CD4-positive, alpha-beta T cell (primary cell): ENCODE results near the gene KRTAP10-10. TPM values are rescaled to one million over a fixed set of nuclear protein-coding genes. Genes with fewer than 3 reads are reported as not detected.

ENCODE experiments used
- ATAC-seq: fragments of 200-7000 bp; cut with Tn5 transposase; one replicate; pipeline ENCODE4 v1.10.0; 2022; ENCODE audit warnings: mild to moderate bottlenecking; ENCODE audit not compliant: poor library complexity
- CTCF ChIA-PET: fragments of 350-600 bp; sonication (Branson Sonifier 250); formaldehyde crosslinking; loops from one replicate; lab custom pipeline; 2021; ENCODE audit warnings: antibody characterized with exemption, inconsistent platforms; lab: Charles Lee
- POLR2A ChIA-PET: fragments of 350-600 bp; sonication (Branson Sonifier 250); formaldehyde crosslinking; loops from one replicate; lab custom pipeline; 2021; ENCODE audit warnings: antibody characterized with exemption, inconsistent platforms; lab: Charles Lee
- DNase-seq, 14 experiments: peaks; one replicate each; pipeline ENCODE4 v3.0.0-alpha.2; 2013 to 2020; ENCODE audit warnings: mixed read lengths in 2 of 14
- H3K27ac ChIP-seq, 2 donors: one replicate each; pipeline versions ENCODE4 v1.5.1 to v1.7.0; 2013; ENCODE audit warnings: low read length in 2 of 2, low read depth in 1 of 2, mild to moderate bottlenecking in 1 of 2
- H3K27me3 ChIP-seq, 2 experiments: 1 replicate in 1 of 2; 2 replicates in 1 of 2; pipeline versions ENCODE4 v1.6.1 to v1.7.0; 2013; ENCODE audit warnings: low read length in 2 of 2, control low read depth in 1 of 2, mild to moderate bottlenecking in 1 of 2, moderate library complexity in 1 of 2; ENCODE audit not compliant: insufficient read depth in 2 of 2, control insufficient read depth in 1 of 2
- H3K36me3 ChIP-seq: one replicate; pipeline ENCODE4 v1.6.1; 2013; ENCODE audit warnings: low read length, control low read depth; ENCODE audit not compliant: insufficient read depth
- H3K4me1 ChIP-seq: one replicate; pipeline ENCODE4 v1.6.1; 2013; ENCODE audit warnings: low read length, control low read depth; ENCODE audit not compliant: insufficient read depth
- H3K4me3 ChIP-seq: one replicate; pipeline ENCODE4 v1.5.1; 2013; ENCODE audit warnings: mild to moderate bottlenecking, low read length, moderate library complexity
- H3K9me3 ChIP-seq, 2 experiments: 1 replicate in 1 of 2; 2 replicates in 1 of 2; pipeline versions ENCODE4 v1.6.1 to v1.7.0; 2013; ENCODE audit warnings: low read length in 2 of 2, mild to moderate bottlenecking in 2 of 2, control low read depth in 1 of 2, moderate library complexity in 1 of 2; ENCODE audit not compliant: control insufficient read depth in 1 of 2, insufficient read depth in 1 of 2
- H3K27ac Mint-ChIP-seq: one replicate; pipeline ENCODE4 v1.8.0; 2020; ENCODE audit warnings: mixed read lengths
- H3K27me3 Mint-ChIP-seq: one replicate; pipeline ENCODE4 v1.8.0; 2021; ENCODE audit warnings: mixed read lengths
- H3K36me3 Mint-ChIP-seq: one replicate; pipeline ENCODE4 v1.8.0; 2021; ENCODE audit warnings: low read depth, mixed read lengths
- H3K4me1 Mint-ChIP-seq: one replicate; pipeline ENCODE4 v1.8.0; 2021; ENCODE audit warnings: low read depth, mixed read lengths
- H3K4me3 Mint-ChIP-seq: one replicate; pipeline ENCODE4 v1.8.0; 2020; ENCODE audit warnings: mild to moderate bottlenecking, mixed read lengths
- H3K9me3 Mint-ChIP-seq: one replicate; pipeline ENCODE4 v1.8.0; 2020; ENCODE audit warnings: mixed read lengths
- intact Hi-C, 2 experiments: fragments of 100-400 bp; cut with DNase I in 1 of 2; cut with micrococcal nuclease in 1 of 2; formaldehyde crosslinking; loops; one replicate each; pipeline versions ENCODE4 v1.15.1 to v1.9.0; 2023 to 2025; cut with DNase I, micrococcal nuclease
- total RNA-seq, 174 experiments: library from RNA in 2 of 174; stranded (reverse) in 2 of 174; gene quantifications; one replicate each; pipeline ENCODE4 v1.2.3 and lab custom pipeline; 2021 to 2026
- TF ChIP-seq, protein P1 (sequence below): fragments of 200-600 bp; IDR thresholded peaks from one replicate; pipeline ENCODE4 v1.8.0; 2022; ENCODE audit warnings: antibody characterized with exemption, mild to moderate bottlenecking

KRTAP10-10 gene
- total RNA-seq, 2 experiments from 2014 or later, result not detected

DNA sequence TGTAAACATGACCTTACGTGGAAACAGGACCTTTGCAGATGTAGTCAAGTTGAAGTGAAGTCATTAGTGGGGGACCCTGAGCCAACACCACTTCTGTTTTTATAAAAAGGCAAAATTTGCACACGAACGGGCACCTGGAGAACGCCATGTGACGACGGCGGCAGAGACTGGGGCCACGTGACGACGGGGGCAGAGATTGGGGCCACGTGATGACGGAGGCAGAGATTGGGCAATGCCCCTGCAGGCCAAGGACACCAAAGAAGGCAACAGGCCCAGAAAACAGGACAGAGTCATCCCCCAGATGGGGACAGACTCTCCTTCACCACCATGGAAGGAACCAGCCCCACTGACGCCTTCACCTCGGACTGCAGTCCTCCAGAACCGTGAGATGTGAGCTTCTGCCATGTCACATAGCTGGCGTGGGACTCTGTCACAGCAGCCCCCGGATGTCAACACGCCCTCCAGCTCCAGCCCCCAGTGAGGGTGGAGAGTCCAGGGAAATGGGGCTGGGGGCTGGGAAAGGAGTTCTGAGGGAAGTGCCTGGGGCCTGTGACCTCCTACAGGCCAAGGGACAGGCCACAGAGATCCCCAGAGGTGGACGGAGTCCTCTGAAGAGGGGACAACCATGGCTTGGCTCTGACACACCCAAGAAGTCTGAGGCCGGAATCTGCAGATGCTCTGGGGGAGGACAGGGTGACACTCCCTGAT lies 13.3 kb downstream of the KRTAP10-10 start:
- Histone ChIP-seq H3K4me3 (no peak overlapping the region), H3K27ac (no peak overlapping the region), H3K9me3 (peaks cover 0 to 27% of the 10 kb centered on the region in 2 experiments), H3K27me3 (no peaks in the 10 kb centered on the region), H3K36me3 (no peaks in the 10 kb centered on the region), H3K4me1 (peaks cover 22% of the 10 kb centered on the region)
- DNase-seq (peak in 1 of 14 experiments; percentile 8), ATAC-seq (no peak)
- Mint-ChIP-seq H3K27ac (no peak overlapping the region), H3K4me3 (no peak overlapping the region), H3K9me3 (peaks cover 4% of the 10 kb centered on the region), H3K27me3 (no peaks in the 10 kb centered on the region), H3K4me1 (peaks cover 17% of the 10 kb centered on the region), H3K36me3 (peaks cover 8% of the 10 kb centered on the region)
- TF ChIP-seq, protein P1, sequence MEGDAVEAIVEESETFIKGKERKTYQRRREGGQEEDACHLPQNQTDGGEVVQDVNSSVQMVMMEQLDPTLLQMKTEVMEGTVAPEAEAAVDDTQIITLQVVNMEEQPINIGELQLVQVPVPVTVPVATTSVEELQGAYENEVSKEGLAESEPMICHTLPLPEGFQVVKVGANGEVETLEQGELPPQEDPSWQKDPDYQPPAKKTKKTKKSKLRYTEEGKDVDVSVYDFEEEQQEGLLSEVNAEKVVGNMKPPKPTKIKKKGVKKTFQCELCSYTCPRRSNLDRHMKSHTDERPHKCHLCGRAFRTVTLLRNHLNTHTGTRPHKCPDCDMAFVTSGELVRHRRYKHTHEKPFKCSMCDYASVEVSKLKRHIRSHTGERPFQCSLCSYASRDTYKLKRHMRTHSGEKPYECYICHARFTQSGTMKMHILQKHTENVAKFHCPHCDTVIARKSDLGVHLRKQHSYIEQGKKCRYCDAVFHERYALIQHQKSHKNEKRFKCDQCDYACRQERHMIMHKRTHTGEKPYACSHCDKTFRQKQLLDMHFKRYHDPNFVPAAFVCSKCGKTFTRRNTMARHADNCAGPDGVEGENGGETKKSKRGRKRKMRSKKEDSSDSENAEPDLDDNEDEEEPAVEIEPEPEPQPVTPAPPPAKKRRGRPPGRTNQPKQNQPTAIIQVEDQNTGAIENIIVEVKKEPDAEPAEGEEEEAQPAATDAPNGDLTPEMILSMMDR, result no peak
- ChIA-PET CTCF (no interaction called here), POLR2A (no interaction called here)
- intact Hi-C loops, result loop anchor here in 1 of 2 experiments (5.0 kb wide), 1 partner anchor 33 kb away; no protein-coding TSS in a partner anchor

DNA sequence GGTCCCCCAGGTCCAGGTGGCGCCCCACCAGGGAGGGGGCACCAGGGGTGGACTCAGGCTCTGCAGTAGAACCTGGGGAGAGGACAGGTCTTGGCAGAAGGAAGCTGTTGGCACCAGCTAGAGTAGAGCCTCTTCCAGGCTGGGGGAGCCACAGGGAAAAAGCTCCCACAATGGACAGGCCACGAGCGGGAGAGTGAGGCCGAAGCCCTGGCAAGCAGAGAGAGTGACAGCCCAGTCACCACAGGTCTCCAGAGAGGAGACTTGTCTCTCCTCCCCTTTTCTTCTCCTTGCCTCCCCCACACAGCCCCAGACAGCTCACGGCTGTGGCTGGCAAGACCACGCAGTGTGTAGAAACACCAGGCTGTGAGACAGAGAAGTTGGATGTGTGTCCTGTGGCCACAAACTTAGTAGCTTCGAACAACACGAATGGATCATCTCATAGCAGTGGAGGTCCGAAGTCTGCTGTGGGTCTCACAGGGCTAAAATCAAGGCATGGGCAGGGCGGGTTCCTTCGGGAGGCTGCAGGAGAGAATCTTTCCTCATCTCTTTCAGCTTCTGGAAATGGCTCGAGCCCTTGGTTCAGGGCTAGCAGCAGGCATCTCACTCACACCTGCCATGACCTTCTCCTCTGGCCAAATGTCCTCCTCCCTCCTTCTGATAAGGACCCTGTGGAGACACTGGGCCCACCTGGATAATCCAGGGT lies 14.0 kb downstream of the KRTAP10-10 start:
- Histone ChIP-seq H3K27me3 (no peaks in the 10 kb centered on the region), H3K9me3 (peaks cover 4 to 29% of the 10 kb centered on the region in 2 experiments), H3K4me3 (no peak overlapping the region), H3K36me3 (no peaks in the 10 kb centered on the region), H3K27ac (no peak overlapping the region), H3K4me1 (peaks cover 29% of the 10 kb centered on the region)
- H3K9me3 Mint-ChIP-seq, result peaks cover 4% of the 10 kb centered on the region
- peaks cover 19% of the 10 kb centered on the region for H3K4me1 Mint-ChIP-seq
- ChIA-PET CTCF (interaction anchor here (0.7 kb wide), 1 partner anchor 129 kb away, joined by 4 read pairs; no protein-coding TSS in a partner anchor), POLR2A (no interaction called here)
- H3K4me3 Mint-ChIP-seq, result no peak overlapping the region
- intact Hi-C loops, result loop anchor here in 1 of 2 experiments (5.0 kb wide), 1 partner anchor 34 kb away; no protein-coding TSS in a partner anchor
- no peaks in the 10 kb centered on the region for H3K27me3 Mint-ChIP-seq
- DNase-seq (peak in 1 of 14 experiments; percentile 3), ATAC-seq (no peak)
- H3K36me3 Mint-ChIP-seq, result peaks cover 11% of the 10 kb centered on the region
- TF ChIP-seq, protein P1, result no peak
- H3K27ac Mint-ChIP-seq, result no peak overlapping the region

DNA sequence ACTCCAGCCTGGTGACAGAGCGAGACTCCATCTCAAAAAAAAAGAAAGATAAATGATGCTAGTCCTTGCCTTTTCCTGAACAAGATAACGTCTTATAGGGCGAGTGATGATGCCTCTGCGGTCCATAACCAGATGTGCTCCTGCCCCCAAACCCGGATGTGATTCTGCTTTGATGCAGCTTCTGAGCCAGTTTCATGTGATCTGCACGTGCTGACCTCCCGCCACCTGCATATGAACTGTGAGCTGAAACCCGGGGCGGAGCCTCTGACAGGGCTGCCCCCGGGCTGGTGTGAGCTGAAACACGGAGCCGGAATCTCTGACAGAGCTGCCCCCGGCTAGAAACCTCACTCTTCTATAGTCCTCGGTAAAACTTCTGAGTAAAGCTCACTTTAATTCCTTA lies 16.0 kb downstream of the KRTAP10-10 start:
- CTCF ChIA-PET, result no interaction called here
- Histone ChIP-seq H3K36me3 (no peaks in the 10 kb centered on the region), H3K9me3 (peaks cover 14 to 39% of the 10 kb centered on the region in 2 experiments), H3K4me3 (no peak overlapping the region), H3K4me1 (peaks cover 45% of the 10 kb centered on the region), H3K27ac (no peak overlapping the region), H3K27me3 (no peaks in the 10 kb centered on the region)
- TF ChIP-seq, protein P1, result no peak
- Mint-ChIP-seq H3K4me3 (no peak overlapping the region), H3K9me3 (peaks cover 16% of the 10 kb centered on the region), H3K27ac (peak overlapping the region; percentile 88), H3K27me3 (no peaks in the 10 kb centered on the region), H3K4me1 (peaks cover 39% of the 10 kb centered on the region), H3K36me3 (peaks cover 31% of the 10 kb centered on the region)
- peak in 1 of 14 experiments; percentile 49 for DNase-seq
- POLR2A ChIA-PET, result interaction anchor here (1.0 kb wide), 1 partner anchor 35 kb away, joined by 5 read pairs; no protein-coding TSS in a partner anchor
- ATAC-seq, result no peak
- intact Hi-C loops, result loop anchor here in 1 of 2 experiments (5.0 kb wide), 1 partner anchor 36 kb away; no protein-coding TSS in a partner anchor
